ENCODE results near the gene PEX3.

PEX3 gene

DNA sequence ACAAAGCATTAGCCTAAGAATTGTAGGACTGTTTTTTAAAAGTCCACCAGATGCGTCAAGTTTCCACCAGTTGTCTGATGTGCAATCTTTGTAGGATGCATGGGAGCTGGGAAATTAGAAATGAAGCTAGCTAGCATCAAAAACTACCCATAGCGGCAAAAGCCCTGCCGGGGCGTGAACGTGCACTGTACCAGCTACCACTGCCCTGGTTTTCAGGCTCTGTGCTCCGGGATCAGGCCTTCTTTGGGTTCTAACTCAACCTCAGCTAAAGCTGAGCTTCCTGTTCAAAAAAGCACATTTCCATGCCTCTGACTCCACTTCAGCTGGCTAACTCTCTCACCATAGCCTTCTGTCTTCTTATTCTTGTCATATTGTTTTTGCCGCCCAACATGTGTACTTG lies 87.8 kb downstream of the PEX3 start:
- no peak for DNase-seq (ENCODE audit: extremely low spot score)
- ChIA-PET POLR2A (no interaction called here), CTCF (interaction anchor here (0.7 to 2.4 kb wide), 6 partner anchors 9 to 475 kb away, joined by 3 to 8 read pairs (median 4); no protein-coding TSS in a partner anchor)
- TF ChIP-seq, protein P1, sequence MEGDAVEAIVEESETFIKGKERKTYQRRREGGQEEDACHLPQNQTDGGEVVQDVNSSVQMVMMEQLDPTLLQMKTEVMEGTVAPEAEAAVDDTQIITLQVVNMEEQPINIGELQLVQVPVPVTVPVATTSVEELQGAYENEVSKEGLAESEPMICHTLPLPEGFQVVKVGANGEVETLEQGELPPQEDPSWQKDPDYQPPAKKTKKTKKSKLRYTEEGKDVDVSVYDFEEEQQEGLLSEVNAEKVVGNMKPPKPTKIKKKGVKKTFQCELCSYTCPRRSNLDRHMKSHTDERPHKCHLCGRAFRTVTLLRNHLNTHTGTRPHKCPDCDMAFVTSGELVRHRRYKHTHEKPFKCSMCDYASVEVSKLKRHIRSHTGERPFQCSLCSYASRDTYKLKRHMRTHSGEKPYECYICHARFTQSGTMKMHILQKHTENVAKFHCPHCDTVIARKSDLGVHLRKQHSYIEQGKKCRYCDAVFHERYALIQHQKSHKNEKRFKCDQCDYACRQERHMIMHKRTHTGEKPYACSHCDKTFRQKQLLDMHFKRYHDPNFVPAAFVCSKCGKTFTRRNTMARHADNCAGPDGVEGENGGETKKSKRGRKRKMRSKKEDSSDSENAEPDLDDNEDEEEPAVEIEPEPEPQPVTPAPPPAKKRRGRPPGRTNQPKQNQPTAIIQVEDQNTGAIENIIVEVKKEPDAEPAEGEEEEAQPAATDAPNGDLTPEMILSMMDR (IDR thresholded peaks at IDR 0.05; ENCODE audit: control extremely low read depth, extremely low read depth, low read depth, missing control alignments), result no peak

- POLR2A ChIA-PET, result no interaction called here
- no peak for DNase-seq (ENCODE audit: extremely low spot score)
- CTCF ChIA-PET, result interaction anchor here (1.9 to 2.4 kb wide), 3 partner anchors 10 to 474 kb away, joined by 4 to 8 read pairs (median 7); no protein-coding TSS in a partner anchor
- TF ChIP-seq, protein P1 (IDR thresholded peaks at IDR 0.05; ENCODE audit: control extremely low read depth, extremely low read depth, low read depth, missing control alignments), result no peak
Observed at GRCh38 chr6:143539106-143539505, 88.5 kb downstream of the PEX3 start.

- TF ChIP-seq, protein P1 (IDR thresholded peaks at IDR 0.05; ENCODE audit: control extremely low read depth, extremely low read depth, low read depth, missing control alignments), result no peak
- CTCF ChIA-PET, result interaction anchor here (1.1 to 4.3 kb wide), 5 partner anchors 11 to 474 kb away, joined by 3 to 19 read pairs (median 7); partner anchors contain the start of gene FUCA2
Observed at GRCh38 chr6:143539734-143540133, 89.1 kb downstream of the PEX3 start.

DNA sequence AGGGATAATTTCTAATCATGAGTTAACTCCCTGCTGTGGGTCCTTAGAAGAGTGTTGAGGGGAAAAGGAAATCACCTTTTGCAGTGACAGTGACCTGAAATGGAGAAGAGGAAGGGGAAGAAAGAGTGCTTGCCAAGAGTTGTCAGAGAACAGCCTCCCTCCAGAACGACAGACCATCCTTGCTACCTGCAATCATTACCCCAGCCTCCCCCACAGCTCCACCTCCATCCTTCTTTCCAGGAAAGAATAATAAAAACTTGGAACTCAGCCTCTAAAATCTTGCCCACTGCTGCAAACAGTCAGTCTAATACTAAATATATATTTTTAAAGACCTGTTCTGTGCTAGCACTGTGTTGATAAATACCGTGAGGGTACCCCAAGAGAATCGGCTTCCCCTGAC lies 89.6 kb downstream of the PEX3 start:
- TF ChIP-seq, protein P1 (IDR thresholded peaks at IDR 0.05; ENCODE audit: control extremely low read depth, extremely low read depth, low read depth, missing control alignments), result no peak
- POLR2A ChIA-PET, result no interaction called here
- CTCF ChIA-PET, result interaction anchor here (1.1 to 4.3 kb wide), 3 partner anchors 12 to 473 kb away, joined by 3 to 19 read pairs (median 4); partner anchors contain the start of gene FUCA2
- no peak for DNase-seq (ENCODE audit: extremely low spot score)

More at GRCh38 chr6:143539734-143540133, 89.1 kb downstream of the PEX3 start:
- no peak for DNase-seq (ENCODE audit: extremely low spot score)
- POLR2A ChIA-PET, result no interaction called here
